ENCODE measurements around the gene MAML1. TPM values are rescaled to one million over a fixed set of nuclear protein-coding genes. Genes with fewer than 3 reads are reported as not detected.

MAML1 gene
- total RNA-seq, 1 experiment from 2014 or later, result 10.6 TPM

DNA sequence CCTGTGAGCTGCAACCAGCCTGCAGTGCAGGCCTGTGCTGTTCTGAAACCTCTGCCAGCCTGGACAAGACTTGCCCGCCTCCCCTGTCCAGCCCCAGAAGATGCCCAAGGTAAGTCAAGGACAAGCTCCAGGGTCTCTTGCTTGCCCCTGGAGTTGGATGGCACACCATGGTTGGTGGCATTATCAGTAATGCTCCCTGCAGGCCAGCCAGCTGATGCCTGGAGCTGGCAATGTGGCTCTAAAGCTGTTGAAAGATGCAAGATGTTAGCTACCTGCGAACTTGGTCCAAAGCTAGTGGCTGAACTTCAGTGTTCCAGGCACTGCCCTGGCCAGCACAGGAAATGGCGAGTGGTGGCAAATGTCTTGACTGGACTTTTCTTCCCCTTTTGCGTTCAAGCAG lies 47.2 kb downstream of the MAML1 start:
- TF ChIP-seq, protein P1, sequence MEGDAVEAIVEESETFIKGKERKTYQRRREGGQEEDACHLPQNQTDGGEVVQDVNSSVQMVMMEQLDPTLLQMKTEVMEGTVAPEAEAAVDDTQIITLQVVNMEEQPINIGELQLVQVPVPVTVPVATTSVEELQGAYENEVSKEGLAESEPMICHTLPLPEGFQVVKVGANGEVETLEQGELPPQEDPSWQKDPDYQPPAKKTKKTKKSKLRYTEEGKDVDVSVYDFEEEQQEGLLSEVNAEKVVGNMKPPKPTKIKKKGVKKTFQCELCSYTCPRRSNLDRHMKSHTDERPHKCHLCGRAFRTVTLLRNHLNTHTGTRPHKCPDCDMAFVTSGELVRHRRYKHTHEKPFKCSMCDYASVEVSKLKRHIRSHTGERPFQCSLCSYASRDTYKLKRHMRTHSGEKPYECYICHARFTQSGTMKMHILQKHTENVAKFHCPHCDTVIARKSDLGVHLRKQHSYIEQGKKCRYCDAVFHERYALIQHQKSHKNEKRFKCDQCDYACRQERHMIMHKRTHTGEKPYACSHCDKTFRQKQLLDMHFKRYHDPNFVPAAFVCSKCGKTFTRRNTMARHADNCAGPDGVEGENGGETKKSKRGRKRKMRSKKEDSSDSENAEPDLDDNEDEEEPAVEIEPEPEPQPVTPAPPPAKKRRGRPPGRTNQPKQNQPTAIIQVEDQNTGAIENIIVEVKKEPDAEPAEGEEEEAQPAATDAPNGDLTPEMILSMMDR (conservative IDR thresholded peaks at IDR 0.05; ENCODE audit: low read depth, low read length), result no peak
- TF ChIP-seq EZH2 (IDR thresholded peaks at IDR 0.05; ENCODE audit: low read length, unreplicated experiment) (no peak), EZH2phosphoT487 (IDR thresholded peaks at IDR 0.05; ENCODE audit: borderline replicate concordance, low read length) (no peak)
- H2AFZ ChIP-seq (ENCODE audit: low read length), result no peak overlapping the region
- no peaks in the 10 kb centered on the region for H3K79me2 ChIP-seq (ENCODE audit: low read length)
- no peaks in the 10 kb centered on the region for H3K36me3 ChIP-seq (ENCODE audit: low read depth, low read length)
- H3K4me1 ChIP-seq (ENCODE audit: insufficient read depth, low read length), result no peaks in the 10 kb centered on the region
- H4K20me1 ChIP-seq (ENCODE audit: low read length), result no peaks in the 10 kb centered on the region
- H3K27ac ChIP-seq (ENCODE audit: low read length), result no peak overlapping the region
- BruUV-seq (replicated peaks), result no TSS peak
- no peaks in the 10 kb centered on the region for H3K9me2 ChIP-seq (replicated peaks; ENCODE audit: low read length)
- intact Hi-C loops (cut with micrococcal nuclease), result no loop called here
- no peak overlapping the region for H3K4me2 ChIP-seq (ENCODE audit: low read length)
- no peaks in the 10 kb centered on the region for H3F3A ChIP-seq (ENCODE audit: low read length, unreplicated experiment)
- no peak overlapping the region for H3K9ac ChIP-seq (ENCODE audit: low read length)
- ATAC-seq (no peak), DNase-seq (no peak)
- H3K9me3 ChIP-seq (ENCODE audit: low read length), result no peaks in the 10 kb centered on the region
- no peak overlapping the region for H3K4me3 ChIP-seq (ENCODE audit: low read length)
- CTCF ChIA-PET, result no interaction called here
- POLR2A ChIA-PET (ENCODE audit: unreplicated experiment), result no interaction called here
- H3K27me3 ChIP-seq (ENCODE audit: low read length), result no peaks in the 10 kb centered on the region

DNA sequence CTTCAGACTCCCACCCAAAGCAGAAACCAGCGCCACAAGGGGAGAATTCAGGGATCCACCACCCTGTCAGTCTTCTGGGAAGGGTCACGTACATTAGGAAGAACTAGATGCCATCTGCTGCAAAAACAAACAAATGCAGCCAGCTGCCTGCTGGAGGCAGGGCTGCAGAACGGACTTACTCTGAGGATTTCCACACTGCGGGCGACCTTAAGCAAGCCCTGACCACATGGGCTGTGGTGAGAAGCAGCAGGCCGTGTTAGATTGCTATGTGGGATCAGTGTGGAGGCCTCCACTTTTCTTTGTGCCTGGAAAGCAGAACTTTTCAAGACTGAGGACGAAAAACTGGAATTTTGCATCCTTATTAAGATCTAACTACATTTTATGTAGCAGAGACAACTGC lies 47.7 kb downstream of the MAML1 start:
- H3K36me3 ChIP-seq (ENCODE audit: low read depth, low read length), result no peaks in the 10 kb centered on the region
- no peaks in the 10 kb centered on the region for H3K27me3 ChIP-seq (ENCODE audit: low read length)
- ATAC-seq, result no peak
- H3K4me2 ChIP-seq (ENCODE audit: low read length), result no peak overlapping the region
- no peaks in the 10 kb centered on the region for H3K79me2 ChIP-seq (ENCODE audit: low read length)
- BruUV-seq (replicated peaks), result no TSS peak
- H4K20me1 ChIP-seq (ENCODE audit: low read length), result no peaks in the 10 kb centered on the region
- no peak for DNase-seq
- CTCF ChIA-PET, result no interaction called here
- POLR2A ChIA-PET (ENCODE audit: unreplicated experiment), result no interaction called here
- H2AFZ ChIP-seq (ENCODE audit: low read length), result no peak overlapping the region
- intact Hi-C loops (cut with micrococcal nuclease), result no loop called here
- no peak overlapping the region for H3K4me3 ChIP-seq (ENCODE audit: low read length)
- TF ChIP-seq EZH2 (IDR thresholded peaks at IDR 0.05; ENCODE audit: low read length, unreplicated experiment) (no peak), EZH2phosphoT487 (IDR thresholded peaks at IDR 0.05; ENCODE audit: borderline replicate concordance, low read length) (no peak)
- H3K9ac ChIP-seq (ENCODE audit: low read length), result no peak overlapping the region
- no peaks in the 10 kb centered on the region for H3F3A ChIP-seq (ENCODE audit: low read length, unreplicated experiment)
- H3K4me1 ChIP-seq (ENCODE audit: insufficient read depth, low read length), result no peaks in the 10 kb centered on the region
- no peaks in the 10 kb centered on the region for H3K9me2 ChIP-seq (replicated peaks; ENCODE audit: low read length)
- H3K27ac ChIP-seq (ENCODE audit: low read length), result no peak overlapping the region
- no peaks in the 10 kb centered on the region for H3K9me3 ChIP-seq (ENCODE audit: low read length)

DNA sequence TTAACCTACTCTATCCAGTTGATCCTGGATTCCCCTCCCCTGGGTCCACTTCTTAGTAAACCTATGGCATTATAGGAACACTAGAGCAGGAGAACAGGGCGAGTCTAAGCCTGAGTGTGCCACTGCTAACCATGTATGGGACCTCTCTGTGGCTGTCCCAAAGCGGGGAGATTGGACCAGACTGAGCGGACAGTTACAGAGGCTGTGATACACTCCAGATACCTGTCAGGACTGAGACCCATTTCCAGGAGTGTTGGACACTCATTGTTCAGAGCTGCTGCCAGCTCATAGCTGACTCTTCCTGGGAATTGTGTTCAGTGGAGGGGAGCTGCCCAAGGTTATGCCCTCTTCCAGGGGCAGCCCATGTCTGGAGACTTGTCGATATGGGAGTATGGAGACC lies 49.2 kb downstream of the MAML1 start:
- H2AFZ ChIP-seq (ENCODE audit: low read length), result no peak overlapping the region
- ChIA-PET CTCF (no interaction called here), POLR2A (ENCODE audit: unreplicated experiment) (no interaction called here)
- no peaks in the 10 kb centered on the region for H3K36me3 ChIP-seq (ENCODE audit: low read depth, low read length)
- H3K9me3 ChIP-seq (ENCODE audit: low read length), result no peaks in the 10 kb centered on the region
- no peaks in the 10 kb centered on the region for H3K27me3 ChIP-seq (ENCODE audit: low read length)
- no peak overlapping the region for H3K4me2 ChIP-seq (ENCODE audit: low read length)
- BruUV-seq (replicated peaks), result no TSS peak
- no peak for DNase-seq
- TF ChIP-seq EZH2 (IDR thresholded peaks at IDR 0.05; ENCODE audit: low read length, unreplicated experiment), result no peak
- TF ChIP-seq, protein P1 (conservative IDR thresholded peaks at IDR 0.05; ENCODE audit: low read depth, low read length), result no peak
- TF ChIP-seq EZH2phosphoT487 (IDR thresholded peaks at IDR 0.05; ENCODE audit: borderline replicate concordance, low read length), result no peak
- H3K4me3 ChIP-seq (ENCODE audit: low read length), result no peak overlapping the region
- H3K27ac ChIP-seq (ENCODE audit: low read length), result no peak overlapping the region
- no peaks in the 10 kb centered on the region for H4K20me1 ChIP-seq (ENCODE audit: low read length)
- H3K9me2 ChIP-seq (replicated peaks; ENCODE audit: low read length), result no peaks in the 10 kb centered on the region
- intact Hi-C loops (cut with micrococcal nuclease), result no loop called here
- no peaks in the 10 kb centered on the region for H3F3A ChIP-seq (ENCODE audit: low read length, unreplicated experiment)
- ATAC-seq, result no peak
- no peaks in the 10 kb centered on the region for H3K79me2 ChIP-seq (ENCODE audit: low read length)
- H3K4me1 ChIP-seq (ENCODE audit: insufficient read depth, low read length), result no peaks in the 10 kb centered on the region
- no peak overlapping the region for H3K9ac ChIP-seq (ENCODE audit: low read length)
